Gastroesophageal sphincter (tissue), 4 donors: ENCODE data around the gene AKAP13. TPM values are rescaled to one million over a fixed set of nuclear protein-coding genes. Genes with fewer than 3 reads are reported as not detected.
A peak's percentile ranks its signal among the peaks of the same experiment; 100 is the strongest.

Experiments used
- ATAC-seq: fragments of 150-250 bp; one replicate; pipeline ENCODE4 v1.9.1; 2016; ENCODE audit warnings: mild to moderate bottlenecking, moderate library complexity
- H3K27ac ChIP-seq, 4 donors: fragments of 200-600 bp; sonication (generic) in 3 of 4; 1 replicate in 3 of 4; 2 replicates in 1 of 4; pipeline ENCODE4 v1.5.1; 2016 to 2019
- H3K27me3 ChIP-seq: fragments of 200-600 bp; sonication (generic); one replicate; pipeline ENCODE4 v1.5.1; 2019
- H3K36me3 ChIP-seq, 2 donors: fragments of 200-600 bp; sonication (generic); one replicate each; pipeline ENCODE4 v1.5.1; 2019; ENCODE audit warnings: control low read depth in 1 of 2
- H3K4me1 ChIP-seq, 3 donors: fragments of 200-600 bp; sonication (generic); 1 replicate in 2 of 3; 2 replicates in 1 of 3; pipeline ENCODE4 v1.5.1; 2016 to 2019; ENCODE audit warnings: control low read depth in 2 of 3
- H3K4me3 ChIP-seq, 2 donors: fragments of 200-600 bp; sonication (generic); one replicate each; pipeline ENCODE4 v1.5.1; 2019; ENCODE audit warnings: mild to moderate bottlenecking in 1 of 2, moderate library complexity in 1 of 2
- H3K9me3 ChIP-seq, 3 donors: fragments of 200-600 bp; sonication (generic); one replicate each; pipeline ENCODE4 v1.5.1; 2017 to 2019; ENCODE audit warnings: control low read depth in 2 of 3
- EP300 ChIP-seq: sonication (generic); formaldehyde crosslinking; IDR thresholded peaks from one replicate; pipeline ENCODE4 v1.6.1; 2017; ENCODE audit warnings: antibody characterized with exemption, mild to moderate bottlenecking
- POLR2A ChIP-seq, 2 donors: fragments of 450-650 bp; IDR thresholded peaks; one replicate each; pipeline ENCODE4 v1.6.1; 2017; ENCODE audit warnings: antibody characterized with exemption in 2 of 2, mild to moderate bottlenecking in 2 of 2, moderate library complexity in 1 of 2
- POLR2AphosphoS5 ChIP-seq: sonication (generic); formaldehyde crosslinking; IDR thresholded peaks from one replicate; pipeline ENCODE4 v1.6.1; 2017; ENCODE audit warnings: antibody characterized with exemption
- WGBS, 2 donors: methylation state at CpG; one replicate each; pipeline ENCODE4 v1.1.5; 2018; ENCODE audit warnings: low coverage in 1 of 2; 5-methylcytosine and 5-hydroxymethylcytosine counted together
- total RNA-seq, 4 donors: library from RNA; depleted of rRNA; stranded (reverse); fragments of >200 nt; gene quantifications; one replicate each; pipeline ENCODE4 v1.1.0, GENCODE V29; 2016
- TF ChIP-seq, protein P1 (sequence below), 4 experiments: fragments of 200-600 bp in 2 of 4; fragments of 450-650 bp in 2 of 4; sonication (generic) in 1 of 4; IDR thresholded peaks; one replicate each; pipeline ENCODE4 v1.5.1; 2017 to 2019; ENCODE audit warnings: antibody characterized with exemption in 4 of 4, mild to moderate bottlenecking in 2 of 4, moderate library complexity in 2 of 4

The AKAP13 gene
- total RNA-seq, 4 donors from 2014 or later = 196 to 252 (median 215) TPM

DNA sequence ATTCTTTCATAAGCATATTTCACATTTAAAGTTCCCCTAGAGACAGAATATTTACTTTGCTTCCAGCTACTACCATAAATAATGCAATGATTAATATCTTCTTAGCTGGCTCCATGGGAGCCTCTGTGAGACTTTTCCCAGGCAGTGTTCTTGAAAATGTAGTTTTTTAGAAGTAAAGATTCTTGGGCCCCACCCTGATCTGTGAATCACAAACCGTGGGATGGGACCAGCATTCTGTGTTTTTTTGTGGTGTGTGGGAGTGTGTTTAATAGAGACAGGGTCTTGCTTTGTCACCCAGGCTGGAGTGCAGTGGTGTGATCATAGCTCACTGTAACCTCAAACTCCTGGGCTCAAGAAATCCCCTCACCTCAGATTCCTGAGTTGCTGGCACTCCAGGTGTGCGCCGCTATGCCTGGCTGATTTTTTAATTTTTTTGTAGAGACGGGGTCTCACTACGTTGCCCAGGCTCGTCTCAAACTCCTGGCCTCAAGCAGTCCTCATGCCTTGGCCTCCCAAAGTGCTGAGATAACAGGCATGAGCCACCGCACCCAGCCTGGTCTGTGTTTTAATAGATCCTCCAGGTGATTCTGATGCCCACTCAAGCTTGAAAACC, 331.3 kb downstream of the AKAP13 start:
- Histone ChIP-seq H3K27ac (peak overlapping the region in 2 of 4 donors; percentile 16 to 22), H3K4me3 (no peak overlapping the region), H3K4me1 (peaks cover 3 to 39% (median 10%) of the 10 kb centered on the region in 3 donors), H3K36me3 (peaks cover 0 to 86% of the 10 kb centered on the region in 2 donors), H3K27me3 (no peaks in the 10 kb centered on the region), H3K9me3 (no peaks in the 10 kb centered on the region)
- ATAC-seq = no peak
- TF ChIP-seq POLR2A (IDR thresholded peaks at IDR 0.05) (no peak), POLR2AphosphoS5 (no peak), EP300 (no peak)
- TF ChIP-seq, protein P1, sequence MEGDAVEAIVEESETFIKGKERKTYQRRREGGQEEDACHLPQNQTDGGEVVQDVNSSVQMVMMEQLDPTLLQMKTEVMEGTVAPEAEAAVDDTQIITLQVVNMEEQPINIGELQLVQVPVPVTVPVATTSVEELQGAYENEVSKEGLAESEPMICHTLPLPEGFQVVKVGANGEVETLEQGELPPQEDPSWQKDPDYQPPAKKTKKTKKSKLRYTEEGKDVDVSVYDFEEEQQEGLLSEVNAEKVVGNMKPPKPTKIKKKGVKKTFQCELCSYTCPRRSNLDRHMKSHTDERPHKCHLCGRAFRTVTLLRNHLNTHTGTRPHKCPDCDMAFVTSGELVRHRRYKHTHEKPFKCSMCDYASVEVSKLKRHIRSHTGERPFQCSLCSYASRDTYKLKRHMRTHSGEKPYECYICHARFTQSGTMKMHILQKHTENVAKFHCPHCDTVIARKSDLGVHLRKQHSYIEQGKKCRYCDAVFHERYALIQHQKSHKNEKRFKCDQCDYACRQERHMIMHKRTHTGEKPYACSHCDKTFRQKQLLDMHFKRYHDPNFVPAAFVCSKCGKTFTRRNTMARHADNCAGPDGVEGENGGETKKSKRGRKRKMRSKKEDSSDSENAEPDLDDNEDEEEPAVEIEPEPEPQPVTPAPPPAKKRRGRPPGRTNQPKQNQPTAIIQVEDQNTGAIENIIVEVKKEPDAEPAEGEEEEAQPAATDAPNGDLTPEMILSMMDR (IDR thresholded peaks at IDR 0.05) = no peak
- WGBS, 2 donors = 80 to 83% methylated on average over 3 to 6 of the region's 7 CpGs

DNA sequence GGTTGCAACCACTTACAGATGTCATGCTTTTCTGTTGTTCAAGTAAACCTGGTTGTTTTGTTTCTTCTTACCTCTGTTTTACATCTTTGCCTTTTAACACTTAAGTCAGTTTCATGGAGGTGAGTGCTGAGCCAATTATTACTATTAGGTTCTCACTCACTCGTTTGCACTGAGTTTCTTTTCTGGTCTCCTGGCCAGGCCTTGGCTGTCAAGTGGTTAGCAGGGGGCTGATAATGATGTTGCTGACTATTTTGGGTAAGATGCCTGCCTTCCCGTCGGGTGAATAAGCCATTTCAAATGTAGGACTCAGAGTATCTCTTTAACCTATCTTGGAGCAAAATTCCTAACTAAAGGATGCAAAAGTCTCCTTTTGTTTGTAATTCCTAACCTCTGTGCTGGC, 335.9 kb downstream of the AKAP13 start:
- no peaks in the 10 kb centered on the region for H3K27me3 ChIP-seq
- 44 to 47% methylated on average over 3 of the region's 3 CpGs for WGBS, 2 donors
- H3K4me1 ChIP-seq = peaks cover 0 to 6% (median 0%) of the 10 kb centered on the region in 3 donors
- peak overlapping the region in 2 of 4 donors; percentile 15 to 29 for H3K27ac ChIP-seq
- ATAC-seq = no peak
- H3K9me3 ChIP-seq = no peaks in the 10 kb centered on the region
- TF ChIP-seq POLR2A (IDR thresholded peaks at IDR 0.05) (no peak), POLR2AphosphoS5 (no peak), EP300 (no peak)
- H3K4me3 ChIP-seq = no peak overlapping the region
- H3K36me3 ChIP-seq = peaks cover 7 to 100% of the 10 kb centered on the region in 2 donors

DNA sequence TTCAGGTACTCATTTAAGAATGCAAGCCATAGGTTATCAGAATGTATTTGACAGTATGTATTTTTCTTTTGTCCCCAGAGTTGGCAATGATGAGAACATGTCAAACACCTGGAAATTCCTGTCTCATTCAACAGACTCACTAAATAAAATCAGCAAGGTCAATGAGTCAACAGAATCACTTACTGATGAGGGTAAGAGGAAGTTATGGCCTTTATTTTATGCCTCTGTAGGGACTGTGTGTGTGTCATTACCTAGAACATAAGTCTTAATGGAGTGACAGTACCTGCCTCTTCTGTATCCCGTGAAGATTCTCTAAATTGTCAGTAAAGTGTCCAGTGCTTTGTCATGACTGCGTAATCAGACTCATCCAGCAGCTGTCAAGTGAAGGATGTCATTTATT, 336.8 kb downstream of the AKAP13 start:
- H3K27me3 ChIP-seq = no peaks in the 10 kb centered on the region
- TF ChIP-seq EP300 = no peak
- no peak for TF ChIP-seq POLR2A (IDR thresholded peaks at IDR 0.05)
- TF ChIP-seq, protein P1 (IDR thresholded peaks at IDR 0.05) = no peak
- TF ChIP-seq POLR2AphosphoS5 = no peak
- no peaks in the 10 kb centered on the region for H3K9me3 ChIP-seq
- H3K4me1 ChIP-seq = peaks cover 0 to under 1% (median 0%) of the 10 kb centered on the region in 3 donors
- ATAC-seq = no peak
- H3K36me3 ChIP-seq = peaks cover 12 to 100% of the 10 kb centered on the region in 2 donors
- H3K4me3 ChIP-seq = no peak overlapping the region
- 94 to 100% methylated on average over 1 to 2 of the region's 2 CpGs for whole genome bisulfite sequencing, 2 donors
- H3K27ac ChIP-seq = peak overlapping the region in 2 of 4 donors; percentile 6 to 34

DNA sequence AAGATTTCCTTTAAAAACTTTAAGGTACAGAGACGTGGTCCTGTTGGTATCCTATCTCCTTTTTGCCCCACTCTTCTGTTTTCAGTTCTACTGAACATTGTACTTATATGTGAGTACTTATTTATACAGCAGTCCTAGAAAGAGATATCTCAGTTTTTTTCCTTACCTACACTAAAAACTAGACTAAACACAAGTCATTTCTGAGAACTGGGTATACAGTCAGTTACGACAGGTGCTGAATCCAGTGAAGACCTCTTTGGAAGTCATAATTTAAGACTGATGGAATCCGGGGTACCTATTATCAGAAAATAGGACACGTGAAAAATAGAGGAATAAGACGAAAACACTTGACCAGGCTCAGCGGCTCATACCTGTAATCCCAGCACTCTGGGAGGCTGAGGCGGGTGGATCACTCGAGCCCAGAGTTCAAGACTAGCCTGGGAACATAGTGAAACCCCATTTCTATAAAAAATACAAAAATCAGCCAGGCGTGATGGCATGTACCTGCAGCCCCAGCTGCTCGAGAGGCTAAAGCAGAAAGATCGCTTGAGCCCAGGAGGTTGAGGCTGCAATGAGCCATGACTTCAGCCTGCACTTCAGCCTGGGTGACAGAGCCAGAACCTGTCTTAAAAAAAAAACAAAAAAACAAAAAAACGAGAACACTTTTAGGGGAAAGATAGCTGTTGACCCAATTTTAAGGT, 338.0 kb downstream of the AKAP13 start:
- WGBS, 2 donors = 79 to 89% methylated on average over 10 to 12 of the region's 12 CpGs
- H3K36me3 ChIP-seq = peaks cover 15 to 100% of the 10 kb centered on the region in 2 donors
- H3K4me3 ChIP-seq = no peak overlapping the region
- ATAC-seq = no peak
- peak overlapping the region in 2 of 4 donors; percentile 20 to 29 for H3K27ac ChIP-seq
- H3K4me1 ChIP-seq = peaks cover 0 to 12% (median 0%) of the 10 kb centered on the region in 3 donors
- no peaks in the 10 kb centered on the region for H3K9me3 ChIP-seq
- no peaks in the 10 kb centered on the region for H3K27me3 ChIP-seq
- TF ChIP-seq, protein P1 (IDR thresholded peaks at IDR 0.05) = no peak

DNA sequence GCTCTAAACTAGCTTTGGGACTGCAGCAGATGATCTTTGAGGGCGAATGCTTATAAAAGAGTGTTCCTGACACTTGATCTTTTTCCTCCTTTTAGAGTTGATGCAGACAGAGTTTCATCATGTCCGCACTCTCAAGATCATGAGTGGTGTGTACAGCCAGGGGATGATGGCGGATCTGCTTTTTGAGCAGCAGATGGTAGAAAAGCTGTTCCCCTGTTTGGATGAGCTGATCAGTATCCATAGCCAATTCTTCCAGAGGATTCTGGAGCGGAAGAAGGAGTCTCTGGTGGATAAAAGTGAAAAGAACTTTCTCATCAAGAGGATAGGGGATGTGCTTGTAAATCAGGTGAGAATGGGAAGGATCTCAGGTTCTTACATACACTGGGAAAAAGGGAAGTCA, 338.6 kb downstream of the AKAP13 start:
- no peak for TF ChIP-seq POLR2A (IDR thresholded peaks at IDR 0.05)
- TF ChIP-seq POLR2AphosphoS5 = no peak
- TF ChIP-seq EP300 = no peak
- TF ChIP-seq, protein P1 (IDR thresholded peaks at IDR 0.05) = no peak
- Histone ChIP-seq H3K4me1 (peaks cover 2 to 17% (median 3%) of the 10 kb centered on the region in 3 donors), H3K4me3 (no peak overlapping the region), H3K36me3 (peaks cover 15 to 100% of the 10 kb centered on the region in 2 donors), H3K9me3 (no peaks in the 10 kb centered on the region), H3K27ac (peak overlapping the region in 2 of 4 donors; percentile 20 to 29), H3K27me3 (no peaks in the 10 kb centered on the region)
- no peak for ATAC-seq
- 76 to 95% methylated on average over 4 of the region's 4 CpGs for WGBS, 2 donors
